ENCODE results near the gene FRMD8.

DNA sequence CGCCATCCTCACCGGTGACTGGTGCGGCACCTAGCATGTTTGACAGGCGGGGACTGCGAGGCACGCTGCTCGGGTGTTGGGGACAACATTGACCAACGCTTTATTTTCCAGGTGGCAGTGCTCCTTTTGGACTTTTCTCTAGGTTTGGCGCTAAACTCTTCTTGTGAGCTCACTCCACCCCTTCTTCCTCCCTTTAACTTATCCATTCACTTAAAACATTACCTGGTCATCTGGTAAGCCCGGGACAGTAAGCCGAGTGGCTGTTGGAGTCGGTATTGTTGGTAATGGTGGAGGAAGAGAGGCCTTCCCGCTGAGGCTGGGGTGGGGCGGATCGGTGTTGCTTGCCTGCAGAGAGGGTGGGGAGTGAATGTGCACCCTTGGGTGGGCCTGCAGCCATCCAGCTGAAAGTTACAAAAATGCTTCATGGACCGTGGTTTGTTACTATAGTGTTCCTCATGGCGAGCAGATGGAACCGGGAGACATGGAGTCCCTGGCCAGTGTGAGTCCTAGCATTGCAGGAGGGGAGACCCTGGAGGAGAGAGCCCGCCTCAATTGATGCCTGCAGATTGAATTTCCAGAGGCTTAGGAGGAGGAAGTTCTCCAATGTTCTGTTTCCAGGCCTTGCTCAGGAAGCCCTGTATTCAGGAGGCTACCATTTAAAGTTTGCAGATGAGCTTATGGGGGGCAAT lies 37.2 kb downstream of the FRMD8 start:
- no peak for TF ChIP-seq CTCF (IDR thresholded peaks at IDR 0.05; ENCODE audit: control extremely low read depth in 1 of 3, insufficient read depth in 1 of 3, low read depth in 1 of 3, low read length in 3 of 3)
- no peak for TF ChIP-seq EZH2 (IDR thresholded peaks at IDR 0.05; ENCODE audit: low read depth, low read length, severe bottlenecking)
- TF ChIP-seq POLR2A (IDR thresholded peaks at IDR 0.05; ENCODE audit: control extremely low read depth in 1 of 2, low read depth in 2 of 2, low read length in 2 of 2) = no peak
- TF ChIP-seq TAF1 (IDR thresholded peaks at IDR 0.05; ENCODE audit: low read depth, low read length) = no peak
- no peak for TF ChIP-seq TBP (IDR thresholded peaks at IDR 0.05; ENCODE audit: low read depth, low read length)
- TF ChIP-seq CHD2 (IDR thresholded peaks at IDR 0.05; ENCODE audit: low read length) = no peak
- TF ChIP-seq, protein P1, sequence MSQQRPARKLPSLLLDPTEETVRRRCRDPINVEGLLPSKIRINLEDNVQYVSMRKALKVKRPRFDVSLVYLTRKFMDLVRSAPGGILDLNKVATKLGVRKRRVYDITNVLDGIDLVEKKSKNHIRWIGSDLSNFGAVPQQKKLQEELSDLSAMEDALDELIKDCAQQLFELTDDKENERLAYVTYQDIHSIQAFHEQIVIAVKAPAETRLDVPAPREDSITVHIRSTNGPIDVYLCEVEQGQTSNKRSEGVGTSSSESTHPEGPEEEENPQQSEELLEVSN (IDR thresholded peaks at IDR 0.05) = no peak
- no peak for TF ChIP-seq HDAC2 (IDR thresholded peaks at IDR 0.05; ENCODE audit: borderline replicate concordance in 1 of 2, low read depth in 2 of 2, low read length in 2 of 2)
- TF ChIP-seq SP4 (IDR thresholded peaks at IDR 0.05; ENCODE audit: low read length) = no peak
- TF ChIP-seq JUN (IDR thresholded peaks at IDR 0.05; ENCODE audit: low read depth, low read length) = no peak
- TF ChIP-seq YY1 (IDR thresholded peaks at IDR 0.05; ENCODE audit: low read depth, low read length) = no peak
- no peak for TF ChIP-seq POLR2AphosphoS5 (IDR thresholded peaks at IDR 0.05; ENCODE audit: low read depth, low read length)
- no peak for TF ChIP-seq BRCA1 (IDR thresholded peaks at IDR 0.05; ENCODE audit: low read depth, low read length)
- TF ChIP-seq PHF8 (conservative IDR thresholded peaks at IDR 0.05; ENCODE audit: low read depth, low read length) = no peak

Data from H1 (cell line).